Esophagus muscularis mucosa (tissue), 3 donors: ENCODE results near the gene SMOC1.

Experiments used
- POLR2A ChIP-seq: fragments of 450-650 bp; IDR thresholded peaks from one replicate; pipeline ENCODE4 v1.6.1; 2017; ENCODE audit warnings: antibody characterized with exemption, moderate library complexity, mild to moderate bottlenecking, low read depth
- POLR2AphosphoS5 ChIP-seq, 2 donors: sonication (generic); formaldehyde crosslinking; IDR thresholded peaks; one replicate each; pipeline ENCODE4 v1.6.1; 2017; ENCODE audit warnings: antibody characterized with exemption in 2 of 2
- TF ChIP-seq, protein P1 (sequence below), 3 experiments: fragments of 200-600 bp in 2 of 3; fragments of 450-650 bp in 1 of 3; sonication (generic) in 2 of 3; IDR thresholded peaks; one replicate each; pipeline ENCODE4 v1.5.1; 2017 to 2019; ENCODE audit warnings: antibody characterized with exemption in 3 of 3, mild to moderate bottlenecking in 2 of 3, moderate library complexity in 1 of 3

DNA sequence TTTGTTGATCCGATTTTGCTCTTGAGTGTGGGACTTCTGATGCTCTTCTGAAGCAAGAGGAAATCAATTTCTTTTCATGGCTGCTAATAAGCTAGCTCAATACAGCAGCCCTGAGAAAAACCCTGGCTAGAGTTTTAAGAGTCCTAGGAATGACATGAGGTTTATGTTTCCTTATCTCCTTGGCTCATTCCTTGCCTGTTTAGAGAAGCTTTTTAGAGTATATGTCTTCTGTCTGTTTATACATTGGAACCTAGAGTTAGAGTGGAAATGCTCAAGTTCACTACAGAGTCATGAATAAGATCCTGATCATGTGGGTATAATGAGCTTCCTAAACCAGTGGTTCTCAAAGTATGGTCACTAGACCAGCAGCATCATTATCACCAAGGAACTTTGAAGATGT is 34.5 kb downstream of the SMOC1 start:
- TF ChIP-seq, protein P1, sequence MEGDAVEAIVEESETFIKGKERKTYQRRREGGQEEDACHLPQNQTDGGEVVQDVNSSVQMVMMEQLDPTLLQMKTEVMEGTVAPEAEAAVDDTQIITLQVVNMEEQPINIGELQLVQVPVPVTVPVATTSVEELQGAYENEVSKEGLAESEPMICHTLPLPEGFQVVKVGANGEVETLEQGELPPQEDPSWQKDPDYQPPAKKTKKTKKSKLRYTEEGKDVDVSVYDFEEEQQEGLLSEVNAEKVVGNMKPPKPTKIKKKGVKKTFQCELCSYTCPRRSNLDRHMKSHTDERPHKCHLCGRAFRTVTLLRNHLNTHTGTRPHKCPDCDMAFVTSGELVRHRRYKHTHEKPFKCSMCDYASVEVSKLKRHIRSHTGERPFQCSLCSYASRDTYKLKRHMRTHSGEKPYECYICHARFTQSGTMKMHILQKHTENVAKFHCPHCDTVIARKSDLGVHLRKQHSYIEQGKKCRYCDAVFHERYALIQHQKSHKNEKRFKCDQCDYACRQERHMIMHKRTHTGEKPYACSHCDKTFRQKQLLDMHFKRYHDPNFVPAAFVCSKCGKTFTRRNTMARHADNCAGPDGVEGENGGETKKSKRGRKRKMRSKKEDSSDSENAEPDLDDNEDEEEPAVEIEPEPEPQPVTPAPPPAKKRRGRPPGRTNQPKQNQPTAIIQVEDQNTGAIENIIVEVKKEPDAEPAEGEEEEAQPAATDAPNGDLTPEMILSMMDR (IDR thresholded peaks at IDR 0.05): no peak
- TF ChIP-seq POLR2AphosphoS5 (IDR thresholded peaks at IDR 0.05): no peak
- no peak for TF ChIP-seq POLR2A
